Heart left ventricle (tissue), 16 donors: ENCODE results near the gene TTC16. TPM values are rescaled to one million over a fixed set of nuclear protein-coding genes. Genes with fewer than 3 reads are reported as not detected.
A peak's percentile ranks its signal among the peaks of the same experiment; 100 is the strongest.

ENCODE experiments used
- ATAC-seq, 4 donors: fragments of 200-7000 bp; cut with Tn5 transposase; one replicate each; pipeline ENCODE4 v1.9.1; 2020 to 2022; ENCODE audit warnings: moderate library complexity in 4 of 4, mild to moderate bottlenecking in 3 of 4, moderate number of reproducible peaks in 1 of 4
- DNase-seq, 5 donors: peaks; one replicate each; pipeline ENCODE4 v3.0.0-alpha.2; 2020
- H3K27ac ChIP-seq, 12 donors: fragments of 200-600 bp; sonication (generic) in 4 of 12; one replicate each; pipeline versions ENCODE4 v1.5.0 to v1.8.0; 2016 to 2022; ENCODE audit warnings: mild to moderate bottlenecking in 2 of 12
- H3K27me3 ChIP-seq, 9 donors: fragments of 200-600 bp; sonication (generic) in 2 of 9; one replicate each; pipeline versions ENCODE4 v1.5.1 to v1.8.0; 2016 to 2022; ENCODE audit warnings: mild to moderate bottlenecking in 3 of 9
- H3K36me3 ChIP-seq, 9 donors: fragments of 200-600 bp; sonication (generic) in 2 of 9; one replicate each; pipeline versions ENCODE4 v1.5.0 to v1.8.0; 2018 to 2022; ENCODE audit warnings: mild to moderate bottlenecking in 2 of 9
- H3K4me1 ChIP-seq, 12 donors: fragments of 200-600 bp; sonication (generic) in 4 of 12; one replicate each; pipeline versions ENCODE4 v1.5.0 to v1.8.0; 2016 to 2022; ENCODE audit warnings: mild to moderate bottlenecking in 3 of 12
- H3K4me3 ChIP-seq, 12 donors: fragments of 200-600 bp; sonication (generic) in 4 of 12; one replicate each; pipeline versions ENCODE4 v1.5.0 to v1.8.0; 2017 to 2022; ENCODE audit warnings: mild to moderate bottlenecking in 9 of 12, moderate library complexity in 4 of 12
- H3K9me3 ChIP-seq, 12 donors: fragments of 200-600 bp; sonication (generic) in 4 of 12; one replicate each; pipeline versions ENCODE4 v1.5.0 to v1.8.0; 2016 to 2022; ENCODE audit warnings: mild to moderate bottlenecking in 1 of 12
- CTCF ChIP-seq, 12 donors: fragments of 200-600 bp; sonication (generic) in 4 of 12; IDR thresholded peaks; one replicate each; pipeline versions ENCODE4 v1.5.0 to v1.8.0; 2018 to 2022; ENCODE audit warnings: antibody characterized with exemption in 12 of 12, mild to moderate bottlenecking in 5 of 12
- POLR2A ChIP-seq, 2 donors: fragments of 450-650 bp; IDR thresholded peaks; one replicate each; pipeline ENCODE4 v1.6.1; 2017; ENCODE audit warnings: antibody characterized with exemption in 2 of 2, mild to moderate bottlenecking in 2 of 2, moderate library complexity in 2 of 2
- WGBS, 4 donors: extraction: QIAGEN DNeasy Blood & Tissue Kit in 2 of 4; methylation state at CpG; one replicate each; pipeline versions ENCODE4 v1.1.5 to v1.1.7; 2013 to 2018; 5-methylcytosine and 5-hydroxymethylcytosine counted together
- intact Hi-C, 10 donors: fragments of 100-400 bp; cut with DNase I; formaldehyde crosslinking; loops; one replicate each; pipeline versions ENCODE4 v1.11.1 to v1.14.2; 2022
- polyA plus RNA-seq, 2 donors: library from polyadenylated mRNA; stranded (reverse); fragments of 200-250 nt; gene quantifications; one replicate each; pipeline ENCODE4 v1.2.3, GENCODE V29; 2013
- total RNA-seq, 9 donors: library from RNA; depleted of rRNA in 2 of 9; stranded (reverse); fragments of >200 nt in 2 of 9; fragmentation: NEBNext Ultra II Directional in 3 of 9; extraction: Animal tissue kit (Norgen Biotek cat#: 25700) in 3 of 9; gene quantifications; one replicate each; pipeline versions ENCODE4 v1.1.0 to v1.2.4, GENCODE V29; 2016 to 2023
- donor health status: ischemic (EF 13 %, LVEDD 7.1; RV severe dilation, severe dysfunction).
- donor health status: healthy with polysubstance abuse.
- donor health status: DM: no; HTN: yes; CAD: no.
- donor health status: DM: no; HTN: no; CAD: no.
- donor health status: ischemic (EF 25% LVEDD 6.9; RV normal size, moderate dysfunction).
- donor health status: ischemic (EF 25% LVEDD 5.7; RV mildly dilated, moderate dysfunction).
- donor health status: healthy.
- donor health status: DM: yes; HTN: yes; CAD: no.
- donor health status: ischemic (EF 35%, LVEDD 5.7; RV mildly dilated, moderate dysfunction).
- donor health status: nonischemic (EF 11% LVEDD 7.7; RV severe dilation, severe dysfunction).
- donor health status: DM: yes; HTN: yes; CAD: no.
- donor health status: PGD.
- donor health status: ischemic (EF 29% LVEDD 5.4; RV normal size, mild dysfunction).
- donor health status: nonischemic (EF 23%, LVEDD 6.1; RV moderate dilation, normal function).

TTC16 gene
- total and polyA plus RNA-seq, 11 donors, result 0.09 to 0.61 (median 0.27) TPM; not detected in 2

DNA sequence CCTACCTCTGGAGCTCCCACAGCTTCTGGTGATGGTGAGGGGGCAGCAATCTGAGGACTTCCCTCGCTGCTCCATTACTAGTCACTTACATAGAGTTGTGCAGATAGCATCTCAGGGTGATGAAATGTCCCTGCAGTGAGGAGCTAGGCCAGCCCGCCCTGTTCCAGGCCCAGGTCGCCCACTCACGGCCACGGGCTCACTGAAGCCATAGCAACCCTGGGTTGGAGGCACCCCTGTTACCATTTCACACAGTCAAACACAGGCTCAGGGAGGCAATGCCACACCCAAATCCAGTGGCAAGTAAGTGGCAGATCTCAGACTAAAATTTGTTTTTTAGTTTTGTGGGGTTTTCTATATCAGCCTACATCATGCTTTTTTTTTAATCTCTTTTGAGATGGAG, 43.0 kb downstream of the TTC16 start:
- 50 to 71% (median 63%) methylated on average over 5 of the region's 5 CpGs for WGBS, 4 donors
- ATAC-seq, result no peak
- TF ChIP-seq CTCF (IDR thresholded peaks at IDR 0.05), result no peak
- no peak for TF ChIP-seq POLR2A (IDR thresholded peaks at IDR 0.05)
- Histone ChIP-seq H3K36me3 (peaks cover 0 to 41% (median 11%) of the 10 kb centered on the region in 9 donors), H3K9me3 (no peaks in the 10 kb centered on the region), H3K27ac (peak overlapping the region in 10 of 12 donors; percentile 22 to 97 (median 86)), H3K4me1 (peaks cover 10 to 88% (median 35%) of the 10 kb centered on the region in 12 donors), H3K4me3 (peak overlapping the region in 6 of 12 donors; percentile 1 to 51 (median 33)), H3K27me3 (peaks cover 0 to 30% (median 14%) of the 10 kb centered on the region in 9 donors)
- DNase-seq, result no peak
- intact Hi-C loops, result no loop called here

- Histone ChIP-seq H3K27me3 (peaks cover 0 to 9% (median 0%) of the 10 kb centered on the region in 9 donors), H3K9me3 (no peaks in the 10 kb centered on the region), H3K36me3 (peaks cover 0 to 38% (median 11%) of the 10 kb centered on the region in 9 donors), H3K4me1 (peaks cover 12 to 91% (median 39%) of the 10 kb centered on the region in 12 donors), H3K4me3 (peak overlapping the region; percentile 8 to 51 (median 43)), H3K27ac (peak overlapping the region; percentile 61 to 97 (median 86))
- intact Hi-C loops, result loop anchor here in 2 of 10 donors (5.0 to 10.0 kb wide), 2 partner anchors 94 to 96 kb away; partner anchors contain the start of gene ENG (in 1 of the 2)
- DNase-seq (no peak), ATAC-seq (no peak)
- WGBS, 4 donors, result 49 to 75% (median 72%) methylated on average over 5 of the region's 5 CpGs
- TF ChIP-seq CTCF (IDR thresholded peaks at IDR 0.05) (no peak), POLR2A (IDR thresholded peaks at IDR 0.05) (no peak)
These were observed 45.2 kb downstream of the TTC16 start for GRCh38 chr9:127761061-127761460.

DNA sequence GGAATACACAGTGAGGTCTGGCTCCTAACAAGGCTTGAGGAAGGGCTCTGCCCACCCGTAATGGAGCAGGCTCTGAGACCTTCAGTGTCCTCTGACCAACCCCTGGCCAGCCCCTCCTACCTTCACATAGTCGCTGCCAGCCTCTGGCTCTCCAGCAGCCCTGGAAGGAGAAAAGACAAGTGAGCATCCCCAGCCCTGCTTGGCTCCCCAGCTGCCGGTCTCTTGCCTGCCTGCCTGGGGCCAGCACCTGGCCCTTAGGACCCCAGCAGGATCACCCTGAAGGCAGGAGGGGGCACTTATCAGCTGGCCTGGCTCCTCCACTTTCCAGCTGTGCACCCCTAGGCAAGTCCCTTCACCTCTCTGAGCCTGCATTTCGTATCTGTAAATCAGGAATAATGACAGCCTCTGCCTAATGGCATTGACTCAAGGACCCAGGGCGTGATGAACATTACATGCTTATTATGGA, 45.6 kb downstream of the TTC16 start:
- WGBS, 4 donors, result 33 to 55% (median 41%) methylated on average over 5 of the region's 5 CpGs
- Histone ChIP-seq H3K27ac (peak overlapping the region; percentile 61 to 97 (median 86)), H3K36me3 (peaks cover 0 to 40% (median 15%) of the 10 kb centered on the region in 9 donors), H3K4me3 (peak overlapping the region; percentile 1 to 51 (median 43)), H3K9me3 (no peaks in the 10 kb centered on the region), H3K27me3 (peaks cover 0 to 5% (median 0%) of the 10 kb centered on the region in 9 donors), H3K4me1 (peaks cover 9 to 92% (median 42%) of the 10 kb centered on the region in 12 donors)
- TF ChIP-seq CTCF (IDR thresholded peaks at IDR 0.05) (no peak), POLR2A (IDR thresholded peaks at IDR 0.05) (no peak)
- intact Hi-C loops, result loop anchor here in 2 of 10 donors (5.0 to 10.0 kb wide), 2 partner anchors 93 to 96 kb away; partner anchors contain the start of gene ENG (in 1 of the 2)
- DNase-seq (no peak), ATAC-seq (peak in 2 of 4 donors; percentile 18 to 25)

DNA sequence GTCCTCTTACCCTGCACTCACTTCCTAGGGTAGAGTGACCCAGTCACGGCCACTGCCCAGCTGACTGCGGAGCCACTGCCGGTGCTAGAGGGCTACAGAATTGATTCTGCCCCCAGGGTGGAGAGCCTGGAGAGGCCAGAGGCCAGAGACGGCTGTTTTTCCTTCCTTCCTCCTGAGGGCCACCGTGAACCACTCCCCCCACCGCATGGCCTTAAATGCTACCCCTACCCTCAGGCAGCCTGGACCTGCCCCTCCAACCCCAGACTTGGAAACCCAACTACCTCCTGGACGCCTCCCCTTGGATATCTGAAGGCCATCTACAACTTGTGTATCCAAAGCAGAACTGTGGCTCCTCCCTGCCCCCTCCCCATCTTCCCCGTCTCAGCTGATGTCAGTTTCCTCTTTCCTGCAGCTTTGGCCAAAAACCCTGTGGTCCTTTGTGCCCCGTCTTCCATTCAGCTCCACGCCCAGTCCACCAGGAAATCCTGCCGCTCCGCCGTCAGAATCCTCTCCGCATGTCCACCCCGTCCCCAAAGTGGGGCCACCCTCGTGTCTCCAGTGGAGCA, 46.3 kb downstream of the TTC16 start:
- ATAC-seq (peak; percentile 63 to 85 (median 76)), DNase-seq (peak; percentile 78 to 87 (median 86))
- peak overlapping the region; percentile 65 to 97 (median 88) for H3K27ac ChIP-seq
- H3K4me3 ChIP-seq, result peak overlapping the region in 11 of 12 donors; percentile 18 to 51 (median 43)
- peaks cover 0 to 45% (median 15%) of the 10 kb centered on the region in 9 donors for H3K36me3 ChIP-seq
- TF ChIP-seq POLR2A (IDR thresholded peaks at IDR 0.05) (peak in 1 of 2 donors; percentile 37), CTCF (IDR thresholded peaks at IDR 0.05) (no peak)
- H3K4me1 ChIP-seq, result peaks cover 9 to 93% (median 46%) of the 10 kb centered on the region in 12 donors
- H3K27me3 ChIP-seq, result peaks cover 0 to 4% (median 0%) of the 10 kb centered on the region in 9 donors
- no peaks in the 10 kb centered on the region for H3K9me3 ChIP-seq
- intact Hi-C loops, result loop anchor here in 2 of 10 donors (5.0 to 10.0 kb wide), 2 partner anchors 93 to 95 kb away; partner anchors contain the start of gene ENG (in 1 of the 2)
- WGBS, 4 donors, result 29 to 38% (median 33%) methylated on average over 16 of the region's 16 CpGs
